Lower leg skin (tissue), 3 donors: ENCODE data around the gene SLPI.

Source experiments
- POLR2A ChIP-seq, 2 donors: fragments of 450-650 bp; IDR thresholded peaks; one replicate each; pipeline ENCODE4 v1.6.1; 2016 to 2017; ENCODE audit warnings: antibody characterized with exemption in 2 of 2, mild to moderate bottlenecking in 1 of 2, moderate library complexity in 1 of 2
- TF ChIP-seq, protein P1 (sequence below), 3 donors: fragments of 450-650 bp; IDR thresholded peaks; one replicate each; pipeline ENCODE4 v1.5.1; 2016; ENCODE audit warnings: antibody characterized with exemption in 3 of 3, mild to moderate bottlenecking in 3 of 3, moderate library complexity in 2 of 3

DNA sequence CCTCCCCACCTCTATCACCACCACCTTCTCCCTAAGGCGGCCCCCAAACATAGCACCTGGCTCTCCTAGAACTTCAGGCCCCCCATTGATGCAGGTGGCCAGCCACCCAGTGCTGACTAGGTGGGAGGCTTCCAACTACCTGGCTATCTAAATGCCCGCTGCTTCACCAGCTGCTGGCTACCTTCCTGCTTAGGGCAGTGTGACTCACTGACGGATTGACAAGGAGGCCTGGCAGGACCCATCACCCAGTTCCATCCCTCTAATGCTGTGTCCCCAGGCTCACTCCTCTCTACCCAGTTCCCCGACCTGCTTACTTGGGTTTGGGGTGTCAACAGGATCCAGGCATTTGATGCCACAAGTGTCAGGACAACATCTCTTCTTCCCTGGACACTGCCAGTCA, 1.1 kb downstream of the SLPI start:
- TF ChIP-seq, protein P1, sequence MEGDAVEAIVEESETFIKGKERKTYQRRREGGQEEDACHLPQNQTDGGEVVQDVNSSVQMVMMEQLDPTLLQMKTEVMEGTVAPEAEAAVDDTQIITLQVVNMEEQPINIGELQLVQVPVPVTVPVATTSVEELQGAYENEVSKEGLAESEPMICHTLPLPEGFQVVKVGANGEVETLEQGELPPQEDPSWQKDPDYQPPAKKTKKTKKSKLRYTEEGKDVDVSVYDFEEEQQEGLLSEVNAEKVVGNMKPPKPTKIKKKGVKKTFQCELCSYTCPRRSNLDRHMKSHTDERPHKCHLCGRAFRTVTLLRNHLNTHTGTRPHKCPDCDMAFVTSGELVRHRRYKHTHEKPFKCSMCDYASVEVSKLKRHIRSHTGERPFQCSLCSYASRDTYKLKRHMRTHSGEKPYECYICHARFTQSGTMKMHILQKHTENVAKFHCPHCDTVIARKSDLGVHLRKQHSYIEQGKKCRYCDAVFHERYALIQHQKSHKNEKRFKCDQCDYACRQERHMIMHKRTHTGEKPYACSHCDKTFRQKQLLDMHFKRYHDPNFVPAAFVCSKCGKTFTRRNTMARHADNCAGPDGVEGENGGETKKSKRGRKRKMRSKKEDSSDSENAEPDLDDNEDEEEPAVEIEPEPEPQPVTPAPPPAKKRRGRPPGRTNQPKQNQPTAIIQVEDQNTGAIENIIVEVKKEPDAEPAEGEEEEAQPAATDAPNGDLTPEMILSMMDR (IDR thresholded peaks at IDR 0.05) = no peak
- TF ChIP-seq POLR2A (IDR thresholded peaks at IDR 0.05) = no peak
